ENCODE results near the gene SDHB. TPM values are rescaled to one million over a fixed set of nuclear protein-coding genes. Genes with fewer than 3 reads are reported as not detected.

SDHB gene
- total and polyA plus RNA-seq, 2 donors (not counting 1 experiment from before 2014, with no cell fraction given): 58.0 to 61.0 TPM

GRCh38 chr1:17095141-17095540, 41.3 kb upstream of the SDHB start:
- Histone ChIP-seq H2AFZ (ENCODE audit: insufficient read depth, low read depth, low read length, poor library complexity, severe bottlenecking) (no peak overlapping the region), H3K27me3 (replicated peaks in 1 of 4; ENCODE audit: control extremely low read depth in 1 of 4, control insufficient read depth in 3 of 4, insufficient read depth in 4 of 4, low read length in 3 of 4) (no peaks in the 10 kb centered on the region), H3K9me3 (ENCODE audit: control extremely low read depth in 1 of 3, control insufficient read depth in 2 of 3, insufficient read depth in 1 of 3, low read length in 2 of 3) (peaks cover 0 to 21% (median 0%) of the 10 kb centered on the region in 3 donors), H4K20me1 (ENCODE audit: control insufficient read depth, insufficient read depth, low read length, poor library complexity, severe bottlenecking) (no peaks in the 10 kb centered on the region), H3K36me3 (replicated peaks in 1 of 2; ENCODE audit: control extremely low read depth in 1 of 2, control insufficient read depth in 1 of 2, extremely low read depth in 1 of 2, insufficient read depth in 2 of 2, low read length in 1 of 2) (no peaks in the 10 kb centered on the region), H3K4me1 (ENCODE audit: control insufficient read depth in 2 of 2, insufficient read depth in 2 of 2, low read length in 2 of 2) (no peaks in the 10 kb centered on the region), H3K4me3 (ENCODE audit: control extremely low read depth in 1 of 5, extremely low read depth in 1 of 5, insufficient read depth in 1 of 5, low read depth in 2 of 5, low read length in 4 of 5) (no peak overlapping the region), H3K9ac (ENCODE audit: low read length) (no peak overlapping the region), H3K4me2 (replicated peaks; ENCODE audit: low read depth, low read length, poor library complexity, severe bottlenecking) (no peak overlapping the region), H3K27ac (ENCODE audit: low read length in 2 of 2) (no peak overlapping the region), H3K79me2 (ENCODE audit: control insufficient read depth, insufficient read depth, low read length) (no peaks in the 10 kb centered on the region)
- no peak for TF ChIP-seq EZH2 (IDR thresholded peaks at IDR 0.05; ENCODE audit: borderline replicate concordance, insufficient read depth, low read depth, low read length, poor library complexity, severe bottlenecking)
- ChIA-PET POLR2A (no interaction called here), CTCF (no interaction called here)
- H3K27me3 Mint-ChIP-seq: peaks cover 3% of the 10 kb centered on the region
- no peak overlapping the region for H3K27ac Mint-ChIP-seq
- 20% methylated on average over 1 of the region's 4 CpGs for WGBS (ENCODE audit: insufficient coverage)
- no peak overlapping the region for H3K4me3 Mint-ChIP-seq
- H3K9me3 Mint-ChIP-seq (ENCODE audit: insufficient read depth): no peaks in the 10 kb centered on the region
- no peaks in the 10 kb centered on the region for H3K4me1 Mint-ChIP-seq
- intact Hi-C loops (cut with micrococcal nuclease): no loop called here
- DNase-seq (no peak), ATAC-seq (ENCODE audit: low read depth) (no peak)

- ChIA-PET POLR2A (no interaction called here), CTCF (no interaction called here)
- H3K27ac ChIP-seq (ENCODE audit: low read length in 2 of 2): no peak overlapping the region
- Mint-ChIP-seq H3K27me3 (peaks cover 3% of the 10 kb centered on the region), H3K9me3 (ENCODE audit: insufficient read depth) (no peaks in the 10 kb centered on the region), H3K27ac (no peak overlapping the region), H3K4me3 (no peak overlapping the region), H3K4me1 (no peaks in the 10 kb centered on the region)
- H4K20me1 ChIP-seq (ENCODE audit: control insufficient read depth, insufficient read depth, low read length, poor library complexity, severe bottlenecking): no peaks in the 10 kb centered on the region
- H3K4me3 ChIP-seq (ENCODE audit: control extremely low read depth in 1 of 5, extremely low read depth in 1 of 5, insufficient read depth in 1 of 5, low read depth in 2 of 5, low read length in 4 of 5): no peak overlapping the region
- WGBS (ENCODE audit: insufficient coverage): 72% methylated on average over 4 of the region's 5 CpGs
- peaks cover 0 to 21% (median 0%) of the 10 kb centered on the region in 3 donors for H3K9me3 ChIP-seq (ENCODE audit: control extremely low read depth in 1 of 3, control insufficient read depth in 2 of 3, insufficient read depth in 1 of 3, low read length in 2 of 3)
- no peak overlapping the region for H3K4me2 ChIP-seq (replicated peaks; ENCODE audit: low read depth, low read length, poor library complexity, severe bottlenecking)
- no peak for TF ChIP-seq CTCF (IDR thresholded peaks at IDR 0.05)
- TF ChIP-seq EZH2 (IDR thresholded peaks at IDR 0.05; ENCODE audit: borderline replicate concordance, insufficient read depth, low read depth, low read length, poor library complexity, severe bottlenecking): no peak
- no peaks in the 10 kb centered on the region for H3K79me2 ChIP-seq (ENCODE audit: control insufficient read depth, insufficient read depth, low read length)
- no peak overlapping the region for H3K9ac ChIP-seq (ENCODE audit: low read length)
- no peaks in the 10 kb centered on the region for H3K36me3 ChIP-seq (replicated peaks in 1 of 2; ENCODE audit: control extremely low read depth in 1 of 2, control insufficient read depth in 1 of 2, extremely low read depth in 1 of 2, insufficient read depth in 2 of 2, low read length in 1 of 2)
- H3K4me1 ChIP-seq (ENCODE audit: control insufficient read depth in 2 of 2, insufficient read depth in 2 of 2, low read length in 2 of 2): no peaks in the 10 kb centered on the region
- H3K27me3 ChIP-seq (replicated peaks in 1 of 4; ENCODE audit: control extremely low read depth in 1 of 4, control insufficient read depth in 3 of 4, insufficient read depth in 4 of 4, low read length in 3 of 4): no peaks in the 10 kb centered on the region
- DNase-seq: no peak
- H2AFZ ChIP-seq (ENCODE audit: insufficient read depth, low read depth, low read length, poor library complexity, severe bottlenecking): no peak overlapping the region
- no peak for ATAC-seq (ENCODE audit: low read depth)
- intact Hi-C loops (cut with micrococcal nuclease): no loop called here
Measured at GRCh38 chr1:17094664-17095063, 40.8 kb upstream of the SDHB start.

Measured in B cell (primary cell).